Mononuclear cell (primary cell): ENCODE measurements around the gene TBX20. TPM values are rescaled to one million over a fixed set of nuclear protein-coding genes. Genes with fewer than 3 reads are reported as not detected.
"Not testable (repeated sequence)": the region's sequence is repeated elsewhere in the genome, so short reads cannot be mapped to it uniquely, and the experiment has no call there.

Experiments
- H3K27me3 ChIP-seq: 2 replicates; pipeline ENCODE4 v1.6.0; 2011; ENCODE audit warnings: low read length, control low read depth; ENCODE audit not compliant: insufficient read depth
- H3K4me1 ChIP-seq: 2 replicates; pipeline ENCODE4 v1.5.1; 2011; ENCODE audit warnings: mild to moderate bottlenecking, low read length, control low read depth; ENCODE audit not compliant: insufficient read depth
- H3K4me3 ChIP-seq: 2 replicates; pipeline ENCODE4 v1.5.1; 2011; ENCODE audit warnings: mild to moderate bottlenecking, low read length, moderate library complexity
- H3K9me3 ChIP-seq: 2 replicates; pipeline ENCODE4 v1.5.1; 2011; ENCODE audit warnings: low read depth, mild to moderate bottlenecking, control low read depth, low read length
- total RNA-seq: library from RNA; depleted of rRNA; stranded (reverse); fragments of >200 nt; gene quantifications from one replicate; pipeline ENCODE4 v1.2.3, GENCODE V29; 2012

TBX20 gene
- total RNA-seq, 1 donor: 0.42 TPM

- Histone ChIP-seq H3K27me3 (peaks cover 93% of the 10 kb centered on the region), H3K4me1 (peaks cover 10% of the 10 kb centered on the region), H3K4me3 (no peak overlapping the region), H3K9me3 (no peaks in the 10 kb centered on the region)
These were observed 5.0 kb downstream of the TBX20 start for GRCh38 chr7:35248576-35249536.

GRCh38 chr7:35246819-35247218 lies 7.1 kb downstream of the TBX20 start:
- Histone ChIP-seq H3K4me1 (peaks cover 3% of the 10 kb centered on the region), H3K9me3 (no peaks in the 10 kb centered on the region), H3K4me3 (no peak overlapping the region), H3K27me3 (peaks cover 88% of the 10 kb centered on the region)

GRCh38 chr7:35241884-35242283 lies 12.0 kb downstream of the TBX20 start:
- H3K27me3 ChIP-seq: peaks cover 40% of the 10 kb centered on the region
- H3K9me3 ChIP-seq: no peaks in the 10 kb centered on the region
- no peaks in the 10 kb centered on the region for H3K4me1 ChIP-seq
- H3K4me3 ChIP-seq: no peak overlapping the region

GRCh38 chr7:35241436-35241835 lies 12.5 kb downstream of the TBX20 start:
- Histone ChIP-seq H3K9me3 (no peaks in the 10 kb centered on the region), H3K27me3 (peaks cover 35% of the 10 kb centered on the region), H3K4me3 (no peak overlapping the region), H3K4me1 (no peaks in the 10 kb centered on the region)

GRCh38 chr7:35241008-35241407 lies 12.9 kb downstream of the TBX20 start:
- not testable (repeated sequence) for H3K4me1 ChIP-seq, H3K9me3 ChIP-seq, H3K4me3 ChIP-seq
- peaks cover 31% of the 10 kb centered on the region for H3K27me3 ChIP-seq

GRCh38 chr7:35238456-35238855 lies 15.4 kb downstream of the TBX20 start:
- not testable (repeated sequence) for H3K4me1 ChIP-seq, H3K4me3 ChIP-seq, H3K9me3 ChIP-seq
- H3K27me3 ChIP-seq: peaks cover 11% of the 10 kb centered on the region

- Histone ChIP-seq H3K4me1 (no peaks in the 10 kb centered on the region), H3K9me3 (no peaks in the 10 kb centered on the region), H3K4me3 (no peak overlapping the region), H3K27me3 (no peaks in the 10 kb centered on the region)
These were observed 20.9 kb downstream of the TBX20 start for GRCh38 chr7:35232994-35233393.

GRCh38 chr7:35231221-35231620 lies 22.7 kb downstream of the TBX20 start:
- H3K9me3 ChIP-seq, H3K4me3 ChIP-seq, H3K27me3 ChIP-seq, H3K4me1 ChIP-seq: not testable (repeated sequence)

GRCh38 chr7:35229116-35229780 lies 24.7 kb downstream of the TBX20 start:
- not testable (repeated sequence) for H3K4me3 ChIP-seq, H3K4me1 ChIP-seq, H3K9me3 ChIP-seq, H3K27me3 ChIP-seq

GRCh38 chr7:35228496-35229051 lies 25.3 kb downstream of the TBX20 start:
- H3K9me3 ChIP-seq, H3K27me3 ChIP-seq, H3K4me1 ChIP-seq, H3K4me3 ChIP-seq: not testable (repeated sequence)

- not testable (repeated sequence) for H3K4me3 ChIP-seq, H3K27me3 ChIP-seq, H3K4me1 ChIP-seq, H3K9me3 ChIP-seq
These were observed 26.5 kb downstream of the TBX20 start for GRCh38 chr7:35227438-35227837.

GRCh38 chr7:35222445-35222844 lies 31.5 kb downstream of the TBX20 start:
- not testable (repeated sequence) for H3K27me3 ChIP-seq, H3K4me1 ChIP-seq, H3K9me3 ChIP-seq, H3K4me3 ChIP-seq

- H3K4me3 ChIP-seq, H3K4me1 ChIP-seq, H3K27me3 ChIP-seq, H3K9me3 ChIP-seq: not testable (repeated sequence)
These were observed 33.7 kb downstream of the TBX20 start for GRCh38 chr7:35220176-35220575.

GRCh38 chr7:35216033-35216432 lies 37.9 kb downstream of the TBX20 start:
- not testable (repeated sequence) for H3K27me3 ChIP-seq, H3K4me3 ChIP-seq, H3K4me1 ChIP-seq, H3K9me3 ChIP-seq

- H3K9me3 ChIP-seq, H3K27me3 ChIP-seq, H3K4me1 ChIP-seq, H3K4me3 ChIP-seq: not testable (repeated sequence)
These were observed 38.8 kb downstream of the TBX20 start for GRCh38 chr7:35215063-35215462.
